Smooth muscle cell (in vitro differentiated cells): ENCODE data around the gene MSANTD4. TPM values are rescaled to one million over a fixed set of nuclear protein-coding genes. Genes with fewer than 3 reads are reported as not detected.
"Not testable (repeated sequence)": the region's sequence is repeated elsewhere in the genome, so short reads cannot be mapped to it uniquely, and the experiment has no call there.

Source experiments
- DNase-seq: peaks from one replicate; lab custom pipeline; 2025; ENCODE audit not compliant: unreplicated experiment; lab: John Stamatoyannopoulos, UW
- H2AFZ ChIP-seq: fragments of 200-600 bp; sonication (generic); 2 replicates; pipeline ENCODE4 v1.6.0; 2016; ENCODE audit warnings: antibody characterized with exemption, low read depth, mild to moderate bottlenecking
- H3F3A ChIP-seq: fragments of 200-600 bp; sonication (generic); 2 replicates; pipeline ENCODE4 v1.6.0; 2017; ENCODE audit warnings: antibody characterized with exemption, low read depth
- H3K27ac ChIP-seq: fragments of 200-600 bp; sonication (generic); 2 replicates; pipeline ENCODE4 v1.5.1; 2016; ENCODE audit warnings: low read depth, mild to moderate bottlenecking
- H3K27me3 ChIP-seq: fragments of 200-600 bp; sonication (generic); 2 replicates; pipeline ENCODE4 v1.6.1; 2016; ENCODE audit warnings: low read depth, mild to moderate bottlenecking
- H3K36me3 ChIP-seq: fragments of 200-600 bp; sonication (generic); 2 replicates; pipeline ENCODE4 v1.5.1; 2016; ENCODE audit warnings: low read depth
- H3K4me1 ChIP-seq: fragments of 200-600 bp; sonication (generic); 2 replicates; pipeline ENCODE4 v1.5.1; 2016; ENCODE audit warnings: low read depth
- H3K4me2 ChIP-seq: fragments of 200-600 bp; sonication (generic); 2 replicates; pipeline ENCODE4 v1.6.0; 2016; ENCODE audit warnings: mild to moderate bottlenecking
- H3K4me3 ChIP-seq: fragments of 200-600 bp; sonication (generic); 2 replicates; pipeline ENCODE4 v1.5.1; 2016; ENCODE audit warnings: mild to moderate bottlenecking
- H3K79me2 ChIP-seq: fragments of 200-600 bp; sonication (generic); 2 replicates; pipeline ENCODE4 v1.6.0; 2016; ENCODE audit warnings: low read depth, mild to moderate bottlenecking
- H3K9ac ChIP-seq: fragments of 200-600 bp; sonication (generic); 2 replicates; pipeline ENCODE4 v1.6.0; 2016; ENCODE audit warnings: low read depth
- H3K9me3 ChIP-seq: fragments of 200-600 bp; sonication (generic); replicated peaks from 2 replicates; pipeline ENCODE4 v1.5.1; 2016; ENCODE audit warnings: low read depth
- H4K20me1 ChIP-seq: fragments of 200-600 bp; sonication (generic); 2 replicates; pipeline ENCODE4 v1.6.0; 2016; ENCODE audit warnings: low read depth
- WGBS: methylation state at CpG from one replicate; pipeline ENCODE4 v1.1.7; 2016; ENCODE audit warnings: low lambda C conversion rate; 5-methylcytosine and 5-hydroxymethylcytosine counted together
- polyA plus RNA-seq: library from polyadenylated mRNA; unstranded; fragments of >200 nt; fragmentation: Nextera tagmentation; extraction: Ambion mirVana; gene quantifications from 2 replicates; pipeline ENCODE4 v1.2.1, GENCODE V29; 2016
- total RNA-seq: library from RNA; depleted of rRNA; stranded (reverse); fragments of >200 nt; gene quantifications from 2 replicates; pipeline ENCODE4 v1.2.3, GENCODE V29; 2014
- TF ChIP-seq, protein P1 (sequence below): fragments of 200-600 bp; sonication (generic); IDR thresholded peaks from 2 replicates; pipeline ENCODE4 v1.5.1; 2017; ENCODE audit warnings: borderline replicate concordance, mild to moderate bottlenecking, antibody characterized with exemption; ENCODE audit not compliant: insufficient read depth, poor library complexity, severe bottlenecking

Gene MSANTD4
- total and polyA plus RNA-seq, 2 experiments from 2014 or later = 5.9 to 18.3 TPM

DNA sequence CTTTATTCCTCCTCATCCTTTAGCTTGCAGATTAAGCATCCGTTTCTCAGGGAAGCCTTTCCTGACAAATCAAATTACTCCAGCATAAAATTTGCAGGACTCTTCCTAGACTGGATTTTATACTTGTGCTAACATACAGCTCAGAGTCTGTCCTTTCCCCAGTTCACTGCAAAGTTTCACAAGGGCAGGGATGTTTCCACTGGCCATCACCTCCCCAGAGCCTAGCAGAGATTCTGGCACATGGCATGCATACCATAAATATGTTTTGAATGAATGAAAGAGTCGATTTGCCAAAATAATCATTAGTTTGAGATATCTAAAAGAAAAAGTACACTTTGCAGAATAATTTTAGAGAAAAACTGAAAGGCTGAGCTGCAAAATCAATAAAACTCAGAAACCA is 10.6 kb downstream of the MSANTD4 start:
- H3K4me1 ChIP-seq = peaks cover 7% of the 10 kb centered on the region
- H3F3A ChIP-seq = peaks cover 4% of the 10 kb centered on the region
- H3K27ac ChIP-seq = no peak overlapping the region
- H3K9ac ChIP-seq = no peak overlapping the region
- H4K20me1 ChIP-seq = peaks cover 38% of the 10 kb centered on the region
- TF ChIP-seq, protein P1, sequence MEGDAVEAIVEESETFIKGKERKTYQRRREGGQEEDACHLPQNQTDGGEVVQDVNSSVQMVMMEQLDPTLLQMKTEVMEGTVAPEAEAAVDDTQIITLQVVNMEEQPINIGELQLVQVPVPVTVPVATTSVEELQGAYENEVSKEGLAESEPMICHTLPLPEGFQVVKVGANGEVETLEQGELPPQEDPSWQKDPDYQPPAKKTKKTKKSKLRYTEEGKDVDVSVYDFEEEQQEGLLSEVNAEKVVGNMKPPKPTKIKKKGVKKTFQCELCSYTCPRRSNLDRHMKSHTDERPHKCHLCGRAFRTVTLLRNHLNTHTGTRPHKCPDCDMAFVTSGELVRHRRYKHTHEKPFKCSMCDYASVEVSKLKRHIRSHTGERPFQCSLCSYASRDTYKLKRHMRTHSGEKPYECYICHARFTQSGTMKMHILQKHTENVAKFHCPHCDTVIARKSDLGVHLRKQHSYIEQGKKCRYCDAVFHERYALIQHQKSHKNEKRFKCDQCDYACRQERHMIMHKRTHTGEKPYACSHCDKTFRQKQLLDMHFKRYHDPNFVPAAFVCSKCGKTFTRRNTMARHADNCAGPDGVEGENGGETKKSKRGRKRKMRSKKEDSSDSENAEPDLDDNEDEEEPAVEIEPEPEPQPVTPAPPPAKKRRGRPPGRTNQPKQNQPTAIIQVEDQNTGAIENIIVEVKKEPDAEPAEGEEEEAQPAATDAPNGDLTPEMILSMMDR = no peak
- H2AFZ ChIP-seq = no peak overlapping the region
- peaks cover 46% of the 10 kb centered on the region for H3K79me2 ChIP-seq
- H3K36me3 ChIP-seq = peaks cover 21% of the 10 kb centered on the region
- H3K27me3 ChIP-seq = no peaks in the 10 kb centered on the region
- DNase-seq = no peak
- H3K4me2 ChIP-seq = no peak overlapping the region
- 97% methylated on average over 2 of the region's 2 CpGs for WGBS
- H3K9me3 ChIP-seq = no peaks in the 10 kb centered on the region
- H3K4me3 ChIP-seq = no peak overlapping the region

DNA sequence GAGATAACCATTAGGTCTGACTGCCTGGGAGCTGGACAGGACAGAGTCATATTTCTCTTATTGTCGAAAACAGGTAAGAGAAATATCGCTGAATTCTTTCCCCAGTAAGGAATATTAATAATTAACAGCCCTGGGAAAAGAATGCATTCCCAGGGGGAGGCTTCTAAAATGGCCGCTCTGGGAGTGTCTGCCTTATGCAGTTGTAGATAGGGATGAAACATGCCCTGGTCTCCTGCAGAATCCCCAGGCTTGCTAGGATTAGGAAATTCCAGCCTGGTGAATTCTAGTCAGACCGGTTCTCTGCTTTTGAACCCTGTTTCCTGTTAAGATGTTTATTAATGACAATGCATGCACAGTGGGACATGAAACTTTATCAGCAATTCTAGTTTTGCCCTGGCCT is 18.9 kb downstream of the MSANTD4 start:
- H3K4me2 ChIP-seq, H3K4me1 ChIP-seq, H3F3A ChIP-seq, H3K79me2 ChIP-seq, H3K27ac ChIP-seq, H3K4me3 ChIP-seq, H3K9ac ChIP-seq, H3K27me3 ChIP-seq, DNase-seq, H2AFZ ChIP-seq, H3K9me3 ChIP-seq: not testable (repeated sequence)
- peaks cover 10% of the 10 kb centered on the region for H4K20me1 ChIP-seq
- H3K36me3 ChIP-seq = peaks cover 11% of the 10 kb centered on the region
- WGBS = 96% methylated on average over 4 of the region's 4 CpGs

DNA sequence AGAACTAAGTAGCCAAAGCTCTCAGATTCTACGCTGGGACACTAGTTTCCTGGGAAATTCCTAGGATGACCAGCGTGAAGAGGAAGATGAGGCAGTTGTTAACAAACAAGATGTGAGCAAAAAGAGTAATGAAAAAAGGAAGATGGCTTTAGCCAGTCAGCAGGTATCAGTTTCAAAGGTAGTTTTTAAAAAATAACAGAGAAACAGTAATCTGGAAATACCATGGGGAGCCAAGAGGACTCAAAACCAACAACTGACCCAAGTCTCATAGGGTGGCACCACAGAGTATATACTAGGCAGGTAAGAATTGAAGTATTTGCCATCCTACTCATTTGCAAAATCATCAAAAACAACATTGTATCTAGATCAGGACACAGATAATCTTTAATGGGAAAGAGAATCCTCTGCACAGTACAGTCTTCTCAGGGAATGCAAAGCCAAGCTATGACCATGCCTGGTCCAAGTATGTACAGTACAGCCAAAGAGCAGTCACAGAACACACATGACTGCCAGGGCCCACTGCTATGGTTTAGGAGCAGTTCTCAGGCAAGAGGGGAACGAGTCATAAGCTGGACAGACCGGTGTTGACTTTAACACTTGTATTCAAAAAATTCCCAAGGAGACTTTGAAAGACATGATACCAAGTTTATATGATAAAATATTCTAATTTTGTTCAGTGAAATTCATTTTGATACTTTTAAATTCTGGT is 20.6 kb downstream of the MSANTD4 start:
- Histone ChIP-seq H3K27ac (no peak overlapping the region), H3F3A (no peaks in the 10 kb centered on the region), H3K27me3 (no peaks in the 10 kb centered on the region), H2AFZ (no peak overlapping the region), H3K9me3 (no peaks in the 10 kb centered on the region), H3K9ac (no peak overlapping the region), H4K20me1 (peaks cover 10% of the 10 kb centered on the region), H3K4me2 (no peak overlapping the region), H3K4me3 (no peak overlapping the region), H3K36me3 (peaks cover 9% of the 10 kb centered on the region), H3K4me1 (no peaks in the 10 kb centered on the region), H3K79me2 (no peaks in the 10 kb centered on the region)
- WGBS = 91% methylated on average over 4 of the region's 4 CpGs
- TF ChIP-seq, protein P1 = no peak
- no peak for DNase-seq

DNA sequence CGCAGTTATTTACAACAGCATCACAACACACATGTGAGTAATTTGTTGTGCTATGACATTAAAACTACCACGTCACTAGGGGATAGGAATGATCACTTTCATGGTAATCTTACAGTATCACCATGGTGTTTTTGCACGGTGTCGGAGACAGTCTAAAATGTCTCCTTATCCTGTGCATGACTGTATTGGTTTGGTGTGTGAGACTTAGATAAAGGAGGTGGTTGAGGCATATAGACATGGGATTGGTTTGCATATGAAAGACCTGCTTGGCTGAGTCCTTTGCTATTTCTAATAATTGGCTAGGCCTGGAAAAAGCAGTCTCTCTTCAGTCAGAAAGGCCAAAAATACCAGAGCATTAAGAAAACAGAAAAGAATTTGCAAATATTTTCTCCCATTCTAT is 30.2 kb downstream of the MSANTD4 start:
- H3K27ac ChIP-seq = no peak overlapping the region
- TF ChIP-seq, protein P1 = no peak
- H3K9ac ChIP-seq = no peak overlapping the region
- H2AFZ ChIP-seq = no peak overlapping the region
- no peaks in the 10 kb centered on the region for H3K79me2 ChIP-seq
- H3K36me3 ChIP-seq = no peaks in the 10 kb centered on the region
- H3K4me2 ChIP-seq = no peak overlapping the region
- no peaks in the 10 kb centered on the region for H3K9me3 ChIP-seq
- H3K4me1 ChIP-seq = no peaks in the 10 kb centered on the region
- no peaks in the 10 kb centered on the region for H4K20me1 ChIP-seq
- no peaks in the 10 kb centered on the region for H3F3A ChIP-seq
- 92% methylated on average over 4 of the region's 4 CpGs for WGBS
- H3K27me3 ChIP-seq = no peaks in the 10 kb centered on the region
- H3K4me3 ChIP-seq = no peak overlapping the region
- no peak for DNase-seq
